HG03135 (cell line): Measurements from ENCODE around the gene LDLRAP1.

Experiments used
- ATAC-seq: cut with Tn5 transposase; IDR thresholded peaks from one replicate; pipeline ENCODE4 v1.9.1; 2021; ENCODE audit warnings: mild to moderate bottlenecking, moderate library complexity; ENCODE audit not compliant: unreplicated experiment

The LDLRAP1 gene

DNA sequence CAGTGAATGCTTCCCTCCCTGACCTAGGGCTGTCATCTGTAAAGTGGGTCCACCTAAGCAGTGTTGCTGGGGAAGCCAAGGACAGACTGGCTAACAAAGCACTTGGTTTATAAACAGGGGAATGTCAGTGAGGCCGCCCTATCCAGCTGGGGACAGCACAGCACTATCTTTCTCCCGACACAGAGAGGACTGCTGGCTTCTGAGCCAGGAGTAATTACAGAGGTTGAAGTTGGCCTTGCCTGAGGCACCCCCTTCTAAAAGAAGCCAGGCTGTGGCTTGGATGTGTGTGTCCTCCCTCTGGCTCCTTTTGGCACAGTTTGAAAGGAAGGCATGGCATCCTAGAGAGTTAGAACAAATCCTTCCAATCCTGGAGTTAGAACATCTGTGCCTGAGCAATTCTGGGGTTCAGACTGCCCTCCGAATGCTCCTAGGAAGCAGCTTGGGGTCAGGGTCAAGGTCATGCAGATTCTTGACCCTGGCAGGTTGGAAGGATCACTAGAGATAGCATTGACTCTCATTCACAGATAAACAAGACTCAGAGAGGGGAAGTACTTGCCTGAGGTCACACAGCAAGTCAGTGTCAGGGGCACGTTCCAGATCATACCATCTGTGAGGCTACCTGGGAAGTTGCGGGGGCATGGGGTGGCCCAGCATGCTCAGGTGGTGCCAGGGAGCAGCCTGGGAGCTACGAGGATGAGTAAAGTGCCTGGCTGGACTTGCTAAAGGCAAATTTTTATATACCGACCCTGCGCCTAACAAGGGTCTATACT lies 1.3 kb upstream of the LDLRAP1 start:
- ATAC-seq: no peak

DNA sequence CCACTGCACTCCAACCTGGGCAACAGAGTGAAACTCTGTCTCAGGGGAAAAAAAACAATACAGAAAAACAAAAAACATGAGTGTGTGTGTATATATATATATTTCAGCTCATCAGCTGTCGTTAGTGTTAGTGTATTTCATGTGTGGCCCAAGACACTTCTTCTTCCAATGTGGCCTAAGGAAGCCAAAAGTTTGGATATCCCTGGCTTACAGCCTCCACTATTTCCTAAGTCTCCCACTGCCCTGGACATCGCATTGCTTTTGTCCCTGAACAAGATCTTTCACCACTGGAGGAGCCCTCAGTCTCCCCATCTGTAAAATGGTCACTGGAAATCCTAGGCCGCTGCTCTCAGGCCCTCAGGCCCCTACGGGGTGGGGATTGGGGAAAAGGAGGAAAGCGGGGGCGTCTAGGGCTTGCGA lies 391 bp upstream of the LDLRAP1 start:
- no peak for ATAC-seq

DNA sequence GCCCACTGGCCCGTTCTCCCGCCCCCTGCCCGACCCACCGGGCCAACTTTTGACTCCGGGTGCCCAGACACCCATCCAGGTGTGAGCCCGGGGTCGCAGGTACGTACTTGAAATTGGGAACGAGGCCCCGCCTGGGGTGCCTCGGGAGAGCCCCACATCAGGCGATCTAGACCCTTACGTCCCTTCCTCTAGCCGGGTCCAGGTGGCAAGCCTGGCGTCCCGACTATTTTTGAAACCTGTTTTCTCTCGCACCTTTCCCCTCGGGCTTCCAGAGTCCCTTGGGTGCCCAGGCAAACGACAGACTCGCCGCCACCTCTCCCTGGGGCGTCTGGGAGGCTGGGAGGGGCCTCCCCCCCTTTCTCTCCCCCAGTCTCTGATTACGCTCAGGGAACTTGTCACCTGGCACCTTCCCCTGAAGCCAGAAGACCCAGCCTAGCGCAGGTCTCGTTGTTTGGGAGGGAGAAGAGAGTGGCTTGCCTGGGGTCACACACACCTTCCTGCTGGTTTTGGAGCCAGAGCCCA lies 898 bp downstream of the LDLRAP1 start:
- ATAC-seq: peak; percentile 6

DNA sequence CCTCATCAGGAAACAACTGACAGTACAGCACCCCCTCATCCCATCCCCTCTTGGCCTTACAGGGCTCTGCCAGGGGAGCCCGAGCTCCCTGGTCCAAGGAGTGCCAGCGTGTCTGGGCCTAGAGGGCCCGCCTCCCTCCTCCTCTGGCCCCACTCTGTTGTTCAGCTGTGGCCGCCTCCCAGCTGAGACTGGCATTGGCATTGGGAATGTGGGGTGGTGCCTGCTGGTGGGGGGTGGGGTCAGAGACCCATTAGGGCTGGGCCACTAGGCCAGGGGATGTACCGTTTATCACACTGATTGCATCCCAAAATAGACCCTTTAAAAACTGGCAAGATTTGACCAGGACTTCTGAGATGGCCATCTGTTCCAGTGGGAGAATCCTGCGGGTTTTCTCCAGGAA lies 1.4 kb downstream of the LDLRAP1 start:
- ATAC-seq: no peak

DNA sequence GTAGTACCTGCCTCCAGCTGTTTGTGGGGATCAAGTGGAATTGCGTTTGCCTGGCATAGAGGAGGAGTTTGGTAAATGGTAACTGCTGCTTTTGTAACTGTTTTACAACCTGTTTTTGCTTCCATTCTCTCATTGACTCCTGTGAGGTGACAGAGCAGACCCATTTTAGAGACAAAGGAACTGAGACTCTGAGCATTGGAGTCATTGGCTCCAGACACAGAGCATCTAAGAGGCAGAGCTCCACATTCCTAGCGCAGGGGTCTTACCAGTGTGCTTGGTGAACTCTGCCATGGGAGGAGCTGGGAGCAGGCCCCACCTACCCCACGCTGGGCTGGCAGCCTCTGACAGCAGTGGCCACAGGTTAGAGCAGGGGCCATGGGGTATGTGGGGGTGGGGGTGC lies 2.4 kb downstream of the LDLRAP1 start:
- ATAC-seq: no peak

DNA sequence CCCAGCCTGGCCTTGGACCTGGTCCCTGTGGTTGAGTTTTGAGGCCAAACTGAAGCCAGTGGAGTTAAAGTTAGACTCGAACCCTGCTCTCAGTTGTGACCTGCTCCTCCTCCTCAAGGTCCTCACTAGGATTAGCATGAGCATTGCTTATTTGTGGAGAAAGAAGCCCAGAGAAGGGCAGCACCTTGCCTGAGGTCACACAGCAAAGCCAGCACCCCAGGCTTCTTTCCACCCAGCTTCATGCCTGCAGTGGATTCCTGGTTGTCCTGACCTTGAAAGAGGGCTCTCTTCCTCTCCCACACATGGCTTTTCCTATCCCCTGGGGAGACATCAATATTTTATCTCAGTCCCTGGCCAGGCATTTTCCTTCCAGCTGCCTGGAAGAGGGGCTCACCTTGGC lies 2.8 kb downstream of the LDLRAP1 start:
- no peak for ATAC-seq

DNA sequence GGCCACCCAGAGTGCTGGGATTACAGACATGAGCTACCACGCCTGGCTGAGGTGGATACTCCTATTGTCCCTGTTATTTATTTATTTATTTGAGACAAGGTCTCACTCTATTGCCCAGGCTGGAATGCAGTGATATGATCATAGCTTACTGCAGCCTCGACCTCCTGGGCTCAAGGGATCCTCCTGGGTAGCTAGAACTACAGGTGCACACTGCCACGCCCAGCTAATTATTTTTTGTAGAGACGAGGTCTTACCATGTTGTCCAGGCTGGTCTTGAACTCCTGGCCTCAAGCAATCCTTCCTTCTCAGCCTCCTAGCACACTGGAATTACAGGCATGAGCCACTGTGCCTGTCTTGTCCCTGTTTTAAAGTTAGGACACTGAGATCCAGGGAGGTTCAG lies 5.2 kb downstream of the LDLRAP1 start:
- ATAC-seq: no peak

DNA sequence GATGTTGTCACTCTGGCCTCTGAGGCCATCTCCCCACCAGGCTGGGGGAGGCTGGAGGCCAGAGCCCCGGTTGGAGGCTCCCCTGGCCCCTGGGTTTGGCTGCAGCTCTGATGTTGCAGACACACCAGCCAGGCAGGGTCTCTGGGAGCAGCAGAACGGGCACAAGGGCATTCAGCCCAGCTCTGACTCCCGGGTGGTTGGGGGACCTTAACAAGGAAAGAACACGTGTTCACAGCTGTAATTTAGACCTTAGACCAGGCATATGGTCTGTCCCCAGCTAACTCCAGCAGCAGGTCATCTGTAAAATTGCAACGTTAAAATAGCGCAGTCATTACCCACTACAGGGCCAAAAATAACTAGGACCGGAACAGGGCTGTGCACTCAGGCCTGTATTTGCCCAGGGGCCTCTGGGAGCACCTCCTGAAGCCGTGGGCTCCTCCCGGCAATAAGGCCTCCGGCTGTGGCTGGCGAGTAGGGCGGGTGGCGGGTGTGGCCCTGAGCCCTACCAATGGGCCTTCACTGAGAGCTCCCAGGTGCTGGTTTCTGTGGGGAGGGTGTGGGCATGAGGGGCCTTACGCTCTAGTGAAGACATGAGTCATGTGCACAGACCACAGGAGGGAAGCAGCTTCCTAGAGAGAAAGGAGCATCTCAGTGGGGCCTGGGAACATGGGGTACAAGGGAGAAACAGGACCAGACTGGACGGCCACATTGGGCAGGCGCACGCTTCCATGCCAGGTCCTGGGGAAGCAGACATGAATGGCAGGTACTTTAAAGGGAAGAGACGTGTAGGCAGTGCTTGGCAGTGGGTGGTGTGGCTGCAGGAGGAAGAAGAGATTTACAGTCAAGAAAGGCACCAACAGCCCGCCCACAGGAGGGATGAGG lies 6.1 kb downstream of the LDLRAP1 start:
- ATAC-seq: peak; percentile 82

DNA sequence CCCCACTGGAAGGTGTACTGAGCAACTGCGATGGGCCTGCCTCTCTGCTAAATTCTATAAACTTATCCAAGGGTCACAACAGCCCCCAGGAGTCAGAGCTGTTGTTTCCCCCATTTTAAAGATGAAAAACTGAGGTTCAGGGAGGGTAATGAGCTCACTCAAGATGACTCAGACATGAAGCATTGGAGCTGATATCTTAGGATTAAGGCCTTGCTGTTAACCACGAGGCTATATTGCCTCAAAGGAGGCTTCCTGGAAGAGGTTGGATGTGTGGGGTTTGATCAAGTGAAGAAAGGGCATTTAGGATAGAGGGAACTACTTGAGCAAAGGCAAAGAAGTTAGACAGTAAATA lies 6.7 kb downstream of the LDLRAP1 start:
- no peak for ATAC-seq

DNA sequence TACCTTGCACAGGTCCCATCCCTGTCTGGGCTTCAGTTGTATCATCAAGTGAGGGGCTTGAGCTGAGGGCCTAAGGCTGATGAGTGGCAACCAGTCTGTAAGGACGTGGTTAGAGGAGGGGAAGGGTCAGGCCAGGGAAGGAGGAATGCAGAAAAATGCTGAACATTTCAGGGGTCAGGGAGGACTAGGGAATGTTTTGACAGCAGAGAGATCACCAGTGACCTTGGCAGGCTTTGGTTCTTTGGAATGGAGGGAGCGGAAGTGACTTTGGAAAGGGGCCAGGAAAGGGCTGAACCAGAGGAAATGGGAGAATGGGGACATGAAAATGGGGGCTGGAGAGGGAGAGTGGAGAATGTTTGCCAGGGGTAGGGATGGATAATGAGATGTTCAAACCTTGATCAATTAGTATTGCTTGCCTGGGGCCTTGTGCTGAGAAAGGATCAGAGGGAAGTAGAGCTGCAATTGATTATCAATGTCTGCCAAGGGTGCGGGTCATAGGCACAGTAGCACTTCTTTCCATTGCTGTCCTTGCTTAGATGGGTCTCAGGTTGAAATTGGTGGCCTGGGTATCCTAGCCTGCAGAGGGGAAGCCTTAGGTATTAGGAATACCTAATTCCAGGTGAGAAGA lies 7.4 kb downstream of the LDLRAP1 start:
- ATAC-seq: no peak

DNA sequence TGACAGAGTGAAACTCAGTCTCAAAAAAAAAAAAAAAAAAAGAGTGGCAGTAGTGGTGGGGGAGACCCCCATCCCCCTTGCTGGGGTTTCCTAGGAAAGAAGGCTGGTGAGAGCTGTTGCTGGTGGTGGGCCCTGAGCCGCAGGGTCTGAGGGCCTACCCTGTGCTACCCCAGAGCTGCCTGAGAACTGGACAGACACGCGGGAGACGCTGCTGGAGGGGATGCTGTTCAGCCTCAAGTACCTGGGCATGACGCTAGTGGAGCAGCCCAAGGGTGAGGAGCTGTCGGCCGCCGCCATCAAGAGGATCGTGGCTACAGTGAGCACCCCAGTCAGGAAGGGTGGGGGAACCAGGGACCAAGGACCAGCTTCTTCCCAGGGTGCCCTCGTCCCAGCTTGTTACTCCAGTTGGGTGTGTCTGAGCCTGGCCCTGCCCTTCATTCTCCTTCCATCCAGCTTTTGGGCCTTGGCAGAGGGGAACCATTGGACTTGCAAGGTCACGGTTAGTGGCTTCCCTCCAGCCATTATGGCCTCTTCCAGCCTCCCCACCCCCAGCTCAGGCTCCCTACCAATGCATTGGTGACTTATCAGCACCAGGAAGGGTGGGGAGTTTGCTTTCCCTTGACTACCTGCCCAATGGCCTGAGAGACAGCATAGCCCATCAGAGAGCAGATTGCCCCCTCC lies 10.5 kb downstream of the LDLRAP1 start:
- no peak for ATAC-seq

DNA sequence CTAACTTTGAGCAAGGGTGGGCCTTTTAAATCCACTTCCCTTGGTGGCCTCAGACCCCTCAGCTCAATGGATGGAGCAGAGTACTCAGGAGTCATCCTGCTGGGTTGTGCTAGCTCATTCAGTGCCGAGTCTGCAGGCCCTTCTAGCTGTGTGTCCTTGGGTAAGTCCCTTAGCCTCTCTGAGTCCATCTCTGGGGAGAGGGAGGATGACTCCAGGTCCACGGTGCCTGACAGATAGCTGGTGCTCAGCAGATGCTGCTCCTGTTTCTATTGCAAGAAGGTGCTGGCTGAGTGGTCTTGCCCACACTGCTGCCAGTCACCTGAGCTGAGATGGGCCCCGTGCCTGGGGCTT lies 11.0 kb downstream of the LDLRAP1 start:
- ATAC-seq: no peak

DNA sequence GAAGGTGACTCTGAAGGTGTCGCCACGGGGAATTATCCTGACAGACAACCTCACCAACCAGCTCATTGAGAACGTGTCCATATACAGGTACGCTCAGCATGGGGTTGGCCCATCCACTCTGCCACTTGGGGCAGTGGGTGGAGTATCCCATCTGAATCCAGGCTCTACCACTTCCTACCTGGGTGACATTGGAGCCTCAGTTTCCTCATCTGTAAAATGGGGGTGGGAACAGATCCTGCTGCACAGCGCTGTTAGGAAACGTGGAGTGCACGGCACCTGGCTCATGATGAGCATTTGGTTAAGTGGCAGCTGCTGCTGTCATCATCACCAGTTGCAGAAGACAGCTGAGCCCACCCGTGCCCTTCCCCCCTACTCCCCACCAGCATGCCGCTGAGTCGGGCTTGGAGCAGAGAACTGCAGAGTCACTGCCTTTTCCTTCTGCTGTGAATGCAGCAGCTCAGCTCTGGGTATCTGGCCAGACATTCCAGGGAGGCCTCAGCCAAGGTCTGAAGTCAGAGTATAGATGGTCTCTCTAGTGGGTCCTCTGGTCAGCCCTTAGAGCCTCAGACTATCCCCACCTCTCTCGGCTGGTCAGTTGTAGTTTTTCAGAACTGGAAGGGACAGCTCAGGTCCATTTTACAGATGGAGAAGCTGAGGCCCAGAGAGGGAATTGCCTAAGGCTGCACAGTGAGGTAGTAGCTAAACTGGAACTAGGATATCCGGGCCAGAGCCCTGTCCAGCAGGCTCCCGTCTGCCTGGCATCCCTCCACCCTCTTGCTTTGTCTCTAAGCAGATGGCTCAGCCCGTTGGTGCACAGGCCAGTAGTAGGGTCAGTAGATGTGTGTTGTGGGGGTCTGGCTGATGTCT lies 11.7 kb downstream of the LDLRAP1 start:
- ATAC-seq: no peak

DNA sequence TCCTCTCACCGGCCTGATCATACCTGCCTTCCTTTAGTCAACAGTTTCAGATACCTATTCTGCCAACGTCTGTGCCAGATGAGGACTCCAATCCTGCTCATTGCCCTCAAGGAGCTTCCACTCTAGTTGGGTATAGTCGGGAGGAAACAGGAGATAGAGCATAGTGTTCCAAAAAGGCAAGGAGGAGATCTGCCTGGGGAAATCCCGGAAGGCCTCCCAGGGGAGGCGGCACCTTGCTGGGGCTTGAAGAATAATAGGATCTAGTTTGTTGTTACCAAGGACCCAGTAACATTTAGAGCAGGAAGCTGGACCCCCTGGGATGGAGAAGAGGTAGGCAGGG lies 12.3 kb downstream of the LDLRAP1 start:
- ATAC-seq: no peak

DNA sequence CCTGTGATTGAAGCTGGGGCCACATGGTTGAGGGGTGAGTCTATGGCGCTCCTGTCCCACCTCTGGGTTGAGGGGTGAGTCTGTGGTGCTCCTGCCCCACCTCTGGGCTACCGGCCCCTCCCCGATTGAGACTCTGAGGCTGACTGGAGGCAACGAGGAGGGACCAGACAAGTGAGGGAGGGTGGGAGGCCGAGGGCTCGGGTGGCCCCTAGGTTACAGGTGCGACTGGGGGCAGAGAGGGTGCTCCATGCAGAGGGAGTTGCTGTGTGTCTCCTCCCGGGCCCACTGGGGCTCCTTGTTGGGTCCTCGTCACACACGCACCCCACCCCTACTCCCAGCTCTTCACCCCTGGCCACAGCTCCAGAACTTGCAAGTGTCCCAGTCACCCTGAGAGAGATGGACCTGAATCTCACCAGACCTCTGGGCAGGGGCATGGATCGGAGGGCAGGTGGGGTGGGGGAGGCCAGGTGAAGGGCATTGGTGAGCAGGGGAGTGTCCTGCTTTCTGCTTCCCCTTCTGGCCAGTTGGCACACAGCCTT lies 12.8 kb downstream of the LDLRAP1 start:
- no peak for ATAC-seq

DNA sequence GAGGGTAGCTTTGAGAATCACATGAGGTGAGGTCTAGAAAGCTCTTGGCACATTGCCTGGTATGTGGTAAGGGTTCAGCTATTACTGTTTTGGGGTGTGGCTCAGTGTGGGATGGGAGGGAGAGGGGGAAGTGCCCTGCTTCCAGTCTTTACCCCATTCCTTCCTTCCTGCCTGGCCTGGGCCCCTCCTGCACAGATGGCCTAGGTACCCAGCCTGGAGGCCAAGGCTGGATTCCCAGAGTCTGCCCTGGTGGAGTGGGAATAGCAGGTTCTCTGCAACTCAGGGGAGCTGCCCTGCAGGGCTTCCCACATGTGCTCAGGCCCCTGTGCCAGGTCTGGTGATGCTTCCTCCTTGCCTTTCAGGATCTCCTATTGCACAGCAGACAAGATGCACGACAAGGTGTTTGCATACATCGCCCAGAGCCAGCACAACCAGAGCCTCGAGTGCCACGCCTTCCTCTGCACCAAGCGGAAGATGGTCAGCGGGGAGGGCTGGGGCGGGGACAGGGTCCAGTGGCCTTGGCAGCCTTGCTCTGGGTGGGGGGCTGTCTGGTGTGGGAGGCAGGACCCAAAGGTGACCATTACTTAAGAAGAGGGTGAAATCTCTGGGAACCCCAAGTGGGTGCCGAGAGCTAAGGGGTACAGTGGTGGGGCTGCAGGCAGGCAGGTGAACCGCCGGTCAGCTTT lies 13.5 kb downstream of the LDLRAP1 start:
- ATAC-seq: no peak

DNA sequence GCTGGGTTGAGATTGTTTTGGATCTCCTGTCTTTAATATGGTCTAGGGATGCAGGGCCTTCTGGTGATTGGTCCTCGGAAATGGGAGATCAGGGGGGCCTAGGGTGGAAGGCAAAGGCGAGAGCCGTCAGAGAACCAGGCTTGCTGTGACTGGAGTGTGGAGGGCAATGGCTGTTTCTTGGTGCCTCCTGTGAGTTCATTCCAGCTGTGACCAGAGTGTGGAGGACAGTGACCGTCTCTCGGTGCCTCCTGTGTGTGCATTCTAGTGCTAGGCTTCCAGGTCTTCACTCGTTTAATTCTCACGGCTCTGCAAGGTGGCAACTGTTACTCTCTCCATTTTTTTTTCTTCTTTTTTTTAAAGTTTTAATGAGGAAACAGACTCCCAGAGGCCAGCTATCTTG lies 14.1 kb downstream of the LDLRAP1 start:
- ATAC-seq: no peak

DNA sequence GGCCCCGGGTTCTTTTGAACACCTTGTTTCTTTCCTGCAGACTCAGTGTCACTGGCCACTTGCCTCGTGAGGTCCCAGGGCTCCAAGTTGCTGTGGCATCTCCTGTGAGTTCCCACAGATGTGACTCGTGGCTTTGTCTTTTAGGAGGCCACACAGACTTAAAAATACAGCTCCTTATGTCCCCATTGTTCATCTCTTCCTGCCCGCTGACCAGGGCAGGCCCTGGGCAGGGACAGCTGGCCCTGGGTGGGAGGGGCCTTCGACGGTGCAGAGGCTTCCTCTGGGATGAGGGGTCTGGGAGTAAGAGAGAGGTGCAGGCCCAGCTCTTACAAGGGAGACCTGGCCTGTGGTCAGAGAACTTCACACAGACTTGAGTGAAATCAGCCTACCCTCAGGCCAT lies 15.6 kb downstream of the LDLRAP1 start:
- no peak for ATAC-seq

DNA sequence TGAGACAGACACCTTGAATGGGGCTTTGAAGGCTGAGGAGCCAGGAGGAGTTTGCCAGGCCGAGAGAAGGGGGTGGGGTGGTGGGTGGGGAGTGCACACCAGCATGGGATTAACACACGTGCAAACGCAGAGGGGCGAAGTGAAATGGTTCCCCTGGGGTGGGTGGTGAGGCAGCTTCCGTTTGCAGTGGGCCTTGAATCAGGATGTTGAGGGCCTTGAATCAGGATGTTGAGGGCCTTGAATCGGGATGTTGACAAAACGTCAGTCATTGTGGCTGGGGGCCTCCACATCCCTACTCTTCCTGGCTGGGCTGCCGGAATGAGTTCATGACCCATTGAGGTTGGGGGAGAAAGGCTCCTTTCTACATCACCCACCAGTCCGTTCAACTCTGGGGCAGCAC lies 16.6 kb downstream of the LDLRAP1 start:
- ATAC-seq: no peak

DNA sequence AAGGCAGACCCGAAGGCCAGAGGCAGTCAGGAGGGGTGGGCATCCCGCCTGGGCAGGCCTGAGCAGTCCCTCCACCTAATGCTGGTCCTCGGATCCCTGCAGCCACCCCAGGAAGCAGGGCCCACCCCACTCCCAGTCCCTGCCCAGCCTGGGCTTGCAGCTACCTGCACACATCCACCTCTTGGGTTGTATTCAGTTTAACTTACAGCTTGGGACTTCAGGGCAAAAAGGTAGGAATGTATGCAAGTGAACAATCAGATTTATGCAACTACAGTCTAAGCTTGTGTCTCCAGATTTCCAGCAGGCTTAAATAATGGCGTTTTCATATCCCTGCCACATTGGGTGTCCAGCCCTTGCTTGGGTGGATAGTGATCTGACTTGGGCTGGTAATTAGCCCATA lies 17.4 kb downstream of the LDLRAP1 start:
- no peak for ATAC-seq
